CD4-positive, alpha-beta T cell treated with Interferon gamma for 1 hour (primary cell): ENCODE measurements around the gene PON2.

Experiments
- DNase-seq: peaks from one replicate; pipeline ENCODE4 v3.0.0-alpha.2; 2020

PON2 gene

DNA sequence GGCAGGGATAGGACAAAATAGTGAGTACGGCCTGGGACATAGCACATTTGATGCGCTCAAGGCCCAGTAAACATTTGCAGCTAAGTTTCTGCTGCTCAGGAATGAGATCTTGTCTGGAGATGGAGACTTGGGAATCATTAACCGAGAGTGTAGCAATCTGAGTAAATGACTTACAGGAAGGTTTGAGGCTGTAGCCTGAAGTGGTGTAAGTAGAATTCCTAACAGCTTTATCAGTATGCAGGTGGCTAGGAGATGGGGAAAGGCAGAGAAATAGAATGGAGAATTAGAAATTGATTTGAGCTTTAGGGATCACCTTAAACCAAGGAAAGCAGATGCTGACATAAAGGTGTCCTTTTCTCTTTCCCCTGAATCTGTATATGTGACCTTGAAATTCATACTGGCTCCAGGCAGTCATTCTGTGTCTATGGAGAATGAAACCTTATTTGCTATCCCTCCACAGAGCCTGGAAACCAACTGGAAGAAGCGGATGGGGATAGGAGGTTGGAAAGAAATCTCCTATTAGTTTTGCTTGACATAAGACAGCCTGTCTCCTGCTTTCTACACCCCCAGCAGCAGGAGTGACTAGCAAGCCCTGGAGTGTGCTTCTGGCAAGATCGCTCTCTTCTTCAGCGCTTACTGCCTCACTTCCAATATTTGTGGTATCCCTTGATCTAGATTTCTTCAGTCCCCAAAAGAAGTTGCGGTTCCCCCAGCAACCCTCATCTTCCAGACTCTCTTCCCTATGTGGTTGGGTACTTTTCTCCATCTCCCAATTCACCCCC lies 6.4 kb upstream of the PON2 start:
- DNase-seq, result no peak

DNA sequence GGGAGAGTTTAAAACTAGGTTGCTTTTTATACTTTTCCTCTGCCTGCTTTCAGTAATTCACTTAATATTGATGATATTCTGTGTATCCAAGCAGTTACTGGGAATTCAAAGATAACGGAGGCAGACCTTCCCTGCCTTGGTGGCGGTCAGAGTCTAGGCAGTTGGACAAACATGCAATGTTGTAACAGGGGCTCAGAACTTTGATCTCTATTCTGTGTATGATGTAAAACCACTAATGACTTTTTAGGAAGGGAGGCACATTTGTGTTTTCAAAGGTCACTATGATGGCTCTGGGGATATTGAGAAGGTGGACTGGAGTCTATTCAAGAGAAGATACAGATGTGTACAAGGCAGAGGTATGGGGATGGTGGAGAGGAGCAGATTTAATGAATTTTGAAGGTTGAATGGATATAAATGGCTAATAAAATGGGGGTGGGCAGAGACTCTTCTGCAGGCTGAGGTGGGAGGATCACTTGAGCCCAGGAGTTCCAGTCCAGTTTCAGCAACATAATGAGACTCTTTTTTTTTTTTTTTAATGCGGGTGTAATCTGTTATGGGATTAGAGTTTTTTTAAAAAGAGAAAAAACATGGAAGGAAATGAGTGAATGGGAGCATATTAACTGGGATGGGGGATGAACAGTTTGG lies 5.7 kb upstream of the PON2 start:
- no peak for DNase-seq

DNA sequence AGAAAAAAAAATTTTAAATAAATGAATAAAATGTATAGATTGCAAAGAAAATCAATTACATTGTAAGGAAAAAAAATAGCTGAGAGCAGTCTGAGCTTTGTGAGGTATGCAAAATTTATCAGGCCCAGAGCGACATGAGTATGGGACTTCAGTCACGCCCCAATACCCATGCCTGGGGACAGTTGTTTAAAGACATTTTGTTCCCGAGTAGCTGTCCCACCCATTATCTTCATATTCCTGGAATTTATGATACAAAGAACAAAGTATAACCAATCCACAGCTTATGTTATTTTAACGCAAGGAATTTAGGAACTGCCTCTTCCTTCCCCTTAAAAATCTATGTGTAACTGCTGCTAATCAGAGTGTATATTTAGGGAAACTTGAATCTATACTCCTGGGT lies 1.6 kb upstream of the PON2 start:
- no peak for DNase-seq

DNA sequence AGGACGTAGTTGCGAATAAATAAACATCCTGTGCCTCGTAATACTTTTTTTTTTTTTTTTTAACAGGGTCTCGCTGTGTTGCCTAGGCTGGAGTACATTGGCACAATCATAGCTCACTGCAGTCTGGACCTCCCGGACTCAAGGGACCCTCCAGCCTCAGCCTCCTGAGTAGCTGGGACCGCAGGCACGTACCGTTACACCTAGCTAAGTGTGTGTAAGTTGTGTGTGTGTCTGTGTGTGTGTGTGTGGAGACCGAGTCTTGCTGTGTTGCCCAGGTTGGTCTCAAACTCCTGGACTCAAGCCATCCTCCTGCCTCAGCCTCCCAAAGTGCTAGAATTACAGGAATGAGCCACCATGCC lies 573 bp upstream of the PON2 start:
- no peak for DNase-seq

DNA sequence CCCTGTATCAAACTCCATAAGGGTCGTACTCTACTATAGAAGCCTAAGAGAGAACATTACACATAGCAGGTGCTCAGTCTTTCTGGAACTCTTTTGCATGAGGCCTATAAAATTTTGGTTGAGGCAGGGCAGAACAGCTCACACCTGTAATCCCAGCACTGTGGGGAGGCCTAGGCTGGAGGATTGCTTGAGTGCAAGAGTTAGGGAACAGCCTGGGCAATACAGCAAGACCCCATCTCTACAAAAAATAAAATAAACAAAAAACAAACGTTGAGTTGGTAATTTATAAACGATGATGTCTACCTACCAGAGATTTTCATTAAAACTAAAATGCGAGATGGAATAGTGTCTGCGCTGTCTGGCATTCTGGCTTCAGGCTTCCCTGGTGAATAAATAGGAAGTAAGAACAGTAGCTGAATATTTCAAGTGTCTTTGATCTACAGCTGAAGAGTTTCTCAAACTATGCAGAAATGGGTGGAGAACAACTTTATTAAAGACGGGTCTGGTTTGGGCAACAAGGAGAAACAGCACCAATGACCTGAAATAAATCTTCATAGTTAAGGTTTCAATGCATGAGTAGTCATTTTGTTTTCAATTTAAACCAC lies 774 bp downstream of the PON2 start:
- no peak for DNase-seq

DNA sequence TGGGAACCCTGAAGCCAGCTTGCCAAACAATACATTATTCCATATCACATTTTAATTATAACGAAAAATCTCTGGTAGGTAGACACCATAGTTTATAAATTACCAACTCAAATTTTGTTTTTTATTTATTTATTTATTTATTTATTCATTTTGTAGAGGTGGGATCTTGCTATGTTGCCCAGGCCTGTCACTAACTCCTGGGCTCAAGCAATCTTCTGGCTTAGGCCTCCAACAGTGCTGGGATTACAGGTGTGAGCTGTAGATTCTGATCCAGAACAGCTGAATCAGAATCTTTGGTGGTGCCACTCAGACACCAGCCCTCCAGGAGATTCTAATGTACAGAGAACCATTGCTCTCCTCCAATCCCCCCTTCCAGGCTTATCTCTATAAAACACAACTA lies 1.7 kb downstream of the PON2 start:
- no peak for DNase-seq

DNA sequence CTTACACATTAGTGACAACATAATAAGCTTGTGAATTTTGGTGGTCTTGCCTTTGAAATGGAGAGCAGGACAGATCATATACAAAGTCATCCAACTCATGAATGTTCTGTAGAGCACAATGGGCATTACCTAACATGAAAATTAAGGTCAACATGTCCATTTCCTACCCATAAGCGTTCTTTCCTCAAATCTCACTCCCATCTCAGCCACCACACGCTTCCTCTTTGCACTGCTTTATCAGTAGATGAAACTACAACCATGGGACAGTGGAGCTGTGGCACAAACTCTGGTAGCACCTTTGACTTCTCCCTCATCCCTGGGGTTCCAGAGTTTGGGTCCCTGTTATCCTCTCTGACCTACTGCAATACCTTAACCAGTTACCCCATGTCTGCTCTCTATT lies 2.2 kb downstream of the PON2 start:
- DNase-seq, result no peak

DNA sequence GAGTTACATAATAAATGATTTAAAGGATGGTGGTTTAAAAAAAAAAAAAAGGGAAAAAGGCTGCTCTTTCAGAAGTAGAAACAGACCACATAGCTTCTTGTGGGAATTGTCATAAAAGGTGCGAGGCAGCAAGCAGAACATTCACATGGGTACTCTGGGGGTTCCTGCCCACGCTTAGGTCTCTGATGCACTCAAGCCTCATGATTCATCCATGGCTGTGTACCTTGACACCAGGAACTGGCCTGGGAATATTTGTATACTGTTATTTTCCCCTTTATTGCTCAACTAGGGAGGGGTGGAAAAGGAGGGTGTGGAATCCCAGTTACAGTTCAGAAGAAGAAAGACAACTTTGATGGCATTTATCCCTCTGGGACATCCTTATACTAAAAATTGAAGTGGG lies 4.0 kb downstream of the PON2 start:
- no peak for DNase-seq

DNA sequence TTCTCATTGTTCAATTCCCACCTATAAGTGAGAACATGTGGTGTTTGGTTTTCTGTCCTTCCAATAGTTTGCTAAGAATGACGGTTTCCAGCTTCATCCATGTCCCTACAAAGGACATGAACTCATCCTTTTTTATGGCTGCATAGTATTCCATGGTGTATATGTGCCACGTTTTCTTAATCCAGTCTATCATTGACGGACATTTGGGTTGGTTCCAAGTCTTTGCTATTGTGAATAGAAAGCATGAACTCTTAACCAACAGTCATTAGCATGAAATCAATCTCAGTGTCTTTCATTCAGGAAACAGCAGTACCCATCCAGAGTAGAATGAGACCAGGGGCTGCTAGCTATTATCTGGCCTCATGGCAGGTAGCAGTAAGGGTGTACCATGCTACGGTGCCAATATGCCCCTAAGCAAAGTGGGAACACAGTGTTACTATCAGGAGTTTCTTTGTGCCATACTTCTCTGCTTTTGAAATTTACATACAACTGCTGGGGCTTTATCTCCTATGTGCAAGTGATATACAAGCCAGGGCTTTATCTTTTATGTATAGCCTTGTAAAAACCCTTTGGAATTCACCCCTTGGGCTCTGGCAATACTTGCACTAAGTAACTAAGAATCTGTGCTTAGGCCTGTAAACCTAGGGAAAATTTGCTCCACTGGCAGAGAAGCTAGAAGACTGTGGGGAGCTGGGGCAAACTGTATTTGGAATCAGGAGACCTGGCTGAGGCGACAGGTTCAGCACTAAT lies 5.4 kb downstream of the PON2 start:
- no peak for DNase-seq

DNA sequence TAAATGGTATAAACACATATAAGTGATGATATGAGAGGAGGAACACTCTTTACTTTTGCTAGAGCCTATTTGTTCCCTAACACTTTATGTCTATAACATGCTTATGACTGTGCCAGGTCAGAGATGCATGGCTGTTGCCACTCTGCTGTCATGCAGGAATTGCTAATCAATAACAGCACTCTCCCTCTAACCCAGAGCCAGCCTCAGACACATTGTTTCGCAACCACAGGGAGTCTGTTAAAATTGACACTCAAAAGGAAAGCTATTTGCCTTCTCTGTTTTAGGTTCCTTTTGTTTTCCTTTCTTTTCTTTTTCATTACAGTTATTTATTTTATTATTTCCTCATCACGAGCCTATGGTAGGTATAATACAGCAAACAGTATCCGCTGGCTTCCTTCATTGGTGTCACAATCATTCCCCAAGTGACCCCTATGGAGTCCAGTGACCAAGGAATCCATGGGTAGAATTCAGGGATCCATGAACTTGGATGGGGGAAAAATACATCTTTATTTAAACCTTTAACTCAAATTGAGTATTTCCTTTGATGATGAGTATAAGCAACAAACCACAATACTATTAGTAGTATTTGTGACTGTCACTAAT lies 6.8 kb downstream of the PON2 start:
- DNase-seq, result no peak

DNA sequence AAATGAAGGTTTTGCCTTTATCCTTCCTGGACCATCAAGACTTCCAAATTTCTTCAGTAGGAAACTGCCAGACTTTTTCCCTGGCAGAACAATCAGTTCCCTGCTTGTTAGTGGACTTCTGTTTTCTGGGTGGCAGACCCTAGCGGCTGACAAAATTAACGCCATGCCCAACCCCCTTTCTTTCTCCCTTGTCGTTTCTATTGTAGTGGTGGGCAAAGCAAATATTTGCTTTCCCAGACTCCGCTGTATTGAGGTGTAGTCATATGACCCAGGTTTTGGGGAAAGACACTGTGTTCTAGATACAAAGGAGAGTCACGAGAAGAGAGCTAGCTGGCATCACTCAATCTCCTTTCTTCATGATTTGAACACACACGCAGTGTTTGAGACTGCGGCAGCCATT lies 7.7 kb downstream of the PON2 start:
- no peak for DNase-seq

DNA sequence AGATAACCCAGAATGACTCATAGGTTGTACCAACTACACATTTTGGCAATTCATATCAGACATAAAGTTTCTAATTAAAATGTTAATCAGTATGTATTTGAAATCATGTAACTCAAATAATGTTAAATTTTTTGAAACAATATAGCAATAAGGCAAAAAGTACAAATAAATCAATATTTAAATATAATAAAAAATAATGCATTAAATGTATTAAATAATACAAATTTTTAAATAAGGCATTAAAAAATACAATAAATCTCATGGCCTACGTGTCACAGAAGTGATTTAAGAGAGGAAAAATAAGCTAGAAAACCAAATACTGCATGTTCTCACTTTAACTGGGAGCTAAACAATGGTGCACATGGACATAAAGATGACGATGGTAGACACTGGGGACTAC lies 9.1 kb downstream of the PON2 start:
- DNase-seq, result no peak

DNA sequence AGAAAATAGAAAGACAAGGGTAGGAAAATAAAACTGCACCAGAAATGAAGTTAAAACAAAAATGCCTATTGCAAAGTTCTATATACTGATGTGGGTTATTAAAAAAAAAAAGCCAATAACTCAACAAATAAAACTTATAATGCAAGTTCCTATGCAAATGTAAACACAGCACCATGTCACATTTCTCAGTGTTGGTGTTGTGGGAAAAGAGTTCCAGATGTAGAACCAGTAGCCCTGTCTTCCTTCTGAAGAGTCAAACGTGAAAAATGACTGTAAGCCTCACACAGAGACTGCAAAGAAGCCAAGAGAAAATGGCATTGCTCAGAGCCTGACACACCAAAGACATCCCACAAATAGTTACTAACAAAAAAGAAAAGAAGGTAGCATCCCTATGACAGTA lies 10.1 kb downstream of the PON2 start:
- DNase-seq, result no peak

DNA sequence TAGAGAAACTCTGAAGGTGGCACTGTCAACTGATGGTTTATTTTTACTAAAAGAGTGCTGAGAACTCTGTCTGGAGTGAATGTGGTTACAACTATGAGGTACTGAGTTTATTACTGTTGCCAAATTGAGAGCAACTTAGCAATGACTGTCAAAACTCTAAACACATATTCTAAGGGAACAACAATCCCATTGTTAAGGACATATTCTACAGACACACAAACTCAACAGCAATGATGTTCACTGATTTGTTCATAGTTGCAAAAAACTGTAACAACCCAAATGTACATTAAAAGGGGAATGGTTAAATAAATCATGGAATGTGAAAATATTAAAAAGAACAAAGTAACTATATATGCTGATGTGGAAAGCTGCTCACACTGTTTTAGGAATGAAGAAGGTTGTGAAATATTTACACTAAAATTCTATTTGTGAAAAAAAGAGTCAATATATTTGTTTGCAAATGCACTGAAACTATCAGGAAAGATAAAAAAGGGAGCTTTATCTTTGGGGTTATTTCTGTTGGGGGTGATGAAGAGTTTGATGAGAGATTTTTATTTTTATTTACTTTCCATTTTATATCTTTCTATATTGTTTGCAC lies 12.9 kb downstream of the PON2 start:
- no peak for DNase-seq

DNA sequence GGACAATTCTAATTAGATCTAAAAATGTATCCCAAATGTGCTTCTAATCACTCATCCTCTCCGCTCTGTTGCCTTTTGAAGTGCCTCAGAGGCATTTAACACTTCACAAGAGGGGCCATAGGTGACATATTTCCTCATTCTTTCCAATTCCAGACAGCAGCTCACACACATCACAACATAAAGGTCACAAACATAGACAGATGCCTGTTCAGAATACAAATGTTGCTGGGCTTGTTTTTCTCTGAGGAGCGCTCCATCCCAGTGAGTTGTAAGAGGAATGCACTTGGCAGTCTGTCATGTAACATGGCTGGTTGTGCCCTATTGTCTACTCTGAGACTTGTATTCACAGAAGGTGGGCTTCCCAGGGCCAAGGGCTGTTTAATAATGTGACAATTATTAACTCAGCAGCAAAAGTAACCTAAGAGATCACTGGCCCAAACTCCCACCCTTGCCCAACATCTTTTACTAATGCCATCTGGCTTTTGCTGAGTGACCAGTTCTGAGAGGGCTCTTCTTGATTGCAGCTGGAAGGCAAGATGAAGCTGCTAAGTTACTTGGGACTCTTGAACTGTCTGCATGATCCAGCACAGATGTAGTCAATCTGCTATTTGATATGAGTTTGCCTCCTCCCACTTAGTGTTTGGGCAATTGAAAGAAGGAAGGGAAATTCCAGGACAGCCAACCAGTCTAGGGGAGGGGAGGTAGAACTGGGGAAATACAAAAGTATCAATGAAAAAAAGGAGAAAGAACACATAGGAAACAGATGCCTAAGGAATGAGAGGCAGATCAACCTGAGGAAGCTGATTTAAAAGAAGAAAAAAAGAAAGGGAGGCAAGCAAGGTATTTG lies 13.6 kb downstream of the PON2 start:
- DNase-seq, result no peak

DNA sequence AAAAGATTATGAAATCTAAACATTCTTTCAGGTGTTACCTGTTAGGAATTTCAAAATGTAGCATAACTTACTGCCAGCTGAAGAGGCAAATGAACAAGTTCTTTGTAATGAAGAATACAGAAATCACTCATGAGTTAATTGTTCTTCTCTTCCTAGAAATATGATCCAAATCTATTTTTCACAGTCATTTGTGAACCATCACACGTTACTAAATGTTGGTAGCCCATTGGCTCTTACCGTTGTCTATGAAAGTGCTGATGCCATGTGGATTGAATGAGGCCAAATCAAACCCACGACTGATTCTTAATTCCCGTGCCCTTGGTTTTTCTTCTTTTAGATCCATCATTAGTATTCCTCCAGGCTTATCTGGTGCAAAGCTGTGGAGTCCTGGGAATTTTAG lies 22.8 kb downstream of the PON2 start:
- no peak for DNase-seq

DNA sequence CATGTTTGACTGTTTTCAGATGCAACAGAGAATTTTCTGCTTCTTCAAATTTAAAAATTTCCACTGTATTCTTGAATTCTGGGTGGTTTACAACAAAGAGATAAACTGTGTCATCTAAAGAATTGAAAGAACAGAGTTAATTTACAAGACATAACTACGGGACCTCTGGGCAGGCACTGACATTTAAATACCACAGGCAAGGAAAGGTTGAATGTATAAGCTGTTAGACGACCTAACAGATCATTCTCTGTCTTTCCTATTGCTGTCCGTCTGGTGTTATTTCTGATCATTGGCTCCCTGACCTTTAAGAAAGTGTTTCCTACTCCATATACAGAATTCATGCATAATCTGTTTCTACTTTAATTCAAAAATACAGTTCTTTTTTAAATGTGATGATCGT lies 23.2 kb downstream of the PON2 start:
- no peak for DNase-seq

DNA sequence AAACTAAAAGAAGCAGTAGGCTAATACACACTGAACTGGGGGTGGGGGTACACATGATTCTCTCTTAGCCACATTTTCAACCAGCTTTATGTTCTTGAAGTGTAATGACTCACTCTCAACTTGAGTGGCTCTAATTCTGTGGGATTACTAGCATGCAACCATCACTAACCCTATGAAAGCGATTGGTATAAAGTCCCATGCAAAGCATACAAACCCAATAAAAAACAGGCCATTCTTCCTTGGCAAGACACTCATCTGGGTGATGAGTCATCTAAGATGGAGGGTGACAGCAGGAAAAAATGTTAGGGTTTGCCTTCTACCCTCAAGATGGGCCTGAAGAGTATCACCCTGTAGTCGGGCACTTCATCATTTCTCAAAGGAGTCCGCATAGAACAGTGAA lies 23.8 kb downstream of the PON2 start:
- no peak for DNase-seq

DNA sequence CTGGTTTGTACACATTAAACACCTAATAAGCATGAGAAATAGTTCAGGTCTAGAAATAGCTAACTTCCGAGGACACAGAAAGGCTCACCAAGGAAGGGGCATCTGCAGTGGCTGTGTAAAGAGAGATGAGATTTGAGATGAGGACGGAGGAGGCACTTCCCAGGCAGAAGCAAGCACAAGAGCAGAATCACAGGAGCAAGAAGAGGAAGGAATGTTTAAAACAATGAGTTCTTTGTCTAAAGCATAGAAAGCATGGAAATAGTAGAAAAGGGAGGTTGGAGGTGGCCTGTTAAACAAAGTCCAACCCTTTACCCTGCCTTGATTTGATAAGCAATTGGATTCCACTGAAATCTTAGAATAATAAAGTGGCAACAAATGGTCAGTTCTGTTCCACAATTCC lies 27.1 kb downstream of the PON2 start:
- DNase-seq, result no peak

DNA sequence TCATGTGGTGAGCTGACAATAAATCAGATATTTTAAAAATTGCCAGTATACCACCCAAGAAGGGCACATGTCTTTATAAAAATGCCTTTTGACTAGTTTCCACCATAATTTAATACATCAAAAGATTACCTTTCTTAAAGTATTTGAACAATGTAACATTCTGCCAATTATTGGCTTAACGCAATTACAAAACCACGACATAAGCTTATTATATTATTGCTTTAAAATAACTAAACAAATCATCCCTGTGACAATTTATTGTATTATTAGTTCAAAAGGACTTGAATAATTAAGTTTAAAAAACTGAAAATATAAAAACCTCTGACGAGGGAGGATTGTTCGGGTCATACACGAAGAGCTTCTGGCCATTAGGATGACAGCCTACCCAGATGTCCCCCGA lies 29.0 kb downstream of the PON2 start:
- no peak for DNase-seq

DNA sequence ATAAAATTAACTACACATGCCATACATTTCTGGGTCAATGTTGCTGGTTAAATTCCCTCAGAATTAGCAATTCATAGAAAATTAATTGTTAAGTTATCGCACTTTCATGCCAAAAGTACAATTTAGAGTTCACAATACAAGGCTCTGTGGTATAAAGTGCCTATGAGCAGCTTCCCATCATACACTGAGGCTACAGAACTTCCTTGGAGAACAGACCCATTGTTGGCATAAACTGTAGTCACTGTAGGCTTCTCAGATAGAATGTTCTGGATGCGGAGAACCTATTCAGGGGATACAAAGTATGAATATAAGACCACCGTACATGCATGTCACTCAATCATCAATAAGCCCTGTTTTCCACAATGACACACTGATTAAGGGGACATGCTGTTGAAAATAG lies 29.6 kb downstream of the PON2 start:
- no peak for DNase-seq

DNA sequence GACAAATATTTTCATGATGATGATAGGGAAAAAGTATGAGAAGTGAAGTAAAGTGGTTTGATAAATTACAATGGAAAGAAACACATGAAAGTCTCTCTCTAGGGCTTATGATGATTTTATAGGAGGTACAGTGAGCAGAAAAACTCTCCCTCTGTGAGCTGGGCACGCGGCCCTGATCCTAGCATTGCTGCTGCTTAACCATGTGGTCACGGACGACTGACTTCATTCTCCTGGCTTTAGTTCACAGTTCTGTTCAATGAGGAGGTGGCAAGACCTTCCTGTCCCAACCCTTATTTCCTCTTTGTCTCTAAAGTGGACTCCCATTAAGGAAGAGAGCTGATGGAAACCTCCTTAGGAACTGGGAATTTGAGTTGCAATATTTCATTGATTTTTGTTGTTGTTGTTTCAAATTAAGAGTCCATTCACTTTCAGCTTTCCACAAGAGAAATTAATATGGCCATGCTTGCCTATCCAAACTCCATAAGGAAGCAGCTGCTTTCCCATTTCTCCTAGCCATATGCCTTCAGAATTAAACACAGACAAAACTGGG lies 30.4 kb downstream of the PON2 start:
- no peak for DNase-seq
